B cell (primary cell): ENCODE measurements around the gene PFKFB3.

ENCODE experiments used
- CTCF ChIP-seq: fragments of 200-600 bp; IDR thresholded peaks from one replicate; pipeline ENCODE4 v1.8.0; 2022; ENCODE audit warnings: antibody characterized with exemption, mild to moderate bottlenecking
- EZH2 ChIP-seq: IDR thresholded peaks from 2 replicates; pipeline ENCODE4 v1.6.1; 2012; ENCODE audit warnings: borderline replicate concordance, low read depth, mild to moderate bottlenecking, moderate library complexity, low read length; ENCODE audit not compliant: insufficient read depth, poor library complexity, severe bottlenecking

GRCh38 chr10:6168084-6168483 is 34.6 kb upstream of the PFKFB3 start:
- TF ChIP-seq CTCF (no peak), EZH2 (no peak)
